ENCODE data around the gene PPP2R3A.
"Not testable (repeated sequence)": the region's sequence is repeated elsewhere in the genome, so short reads cannot be mapped to it uniquely, and the experiment has no call there.

PPP2R3A gene

DNA sequence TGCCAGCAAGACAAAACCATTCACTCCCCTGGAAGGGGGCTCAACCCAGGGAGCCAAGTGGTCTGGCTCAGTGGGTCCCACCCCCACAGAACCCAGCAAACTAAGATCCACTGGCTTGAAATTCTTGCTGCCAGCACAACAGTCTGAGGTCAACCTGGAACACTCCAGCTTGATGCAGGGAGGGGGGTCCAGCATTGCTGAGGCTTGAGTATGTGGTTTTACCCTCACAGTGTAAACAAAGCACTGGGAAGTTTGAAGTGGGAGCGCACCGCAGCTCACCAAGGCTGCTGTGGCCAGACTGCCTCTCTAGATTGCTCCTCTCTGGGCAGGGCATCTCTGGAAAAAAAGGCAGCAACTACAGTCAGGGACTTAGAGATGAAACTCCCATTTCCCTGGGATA, 148.9 kb downstream of the PPP2R3A start:
- DNase-seq, result no peak

DNA sequence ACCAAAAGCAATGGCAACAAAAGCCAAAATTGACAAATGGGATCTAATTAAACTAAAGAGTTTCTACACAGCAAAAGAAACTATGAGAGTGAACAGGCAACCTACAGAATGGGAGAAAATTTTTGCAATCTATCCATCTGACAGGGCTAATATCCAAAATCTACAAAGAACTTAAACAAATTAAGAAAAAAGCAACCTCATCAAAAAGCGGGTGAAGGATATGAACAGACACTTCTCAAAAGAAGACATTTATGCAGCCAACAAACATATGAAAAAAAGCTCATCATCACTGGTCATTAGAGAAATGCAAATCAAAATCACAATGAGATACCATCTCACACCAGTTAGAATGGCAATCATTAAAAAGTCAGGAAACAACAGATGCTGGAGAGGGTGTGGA, 153.8 kb downstream of the PPP2R3A start:
- not testable (repeated sequence) for DNase-seq

- DNase-seq, result not testable (repeated sequence)
These were observed 154.3 kb downstream of the PPP2R3A start for GRCh38 chr3:136119783-136120182.

DNA sequence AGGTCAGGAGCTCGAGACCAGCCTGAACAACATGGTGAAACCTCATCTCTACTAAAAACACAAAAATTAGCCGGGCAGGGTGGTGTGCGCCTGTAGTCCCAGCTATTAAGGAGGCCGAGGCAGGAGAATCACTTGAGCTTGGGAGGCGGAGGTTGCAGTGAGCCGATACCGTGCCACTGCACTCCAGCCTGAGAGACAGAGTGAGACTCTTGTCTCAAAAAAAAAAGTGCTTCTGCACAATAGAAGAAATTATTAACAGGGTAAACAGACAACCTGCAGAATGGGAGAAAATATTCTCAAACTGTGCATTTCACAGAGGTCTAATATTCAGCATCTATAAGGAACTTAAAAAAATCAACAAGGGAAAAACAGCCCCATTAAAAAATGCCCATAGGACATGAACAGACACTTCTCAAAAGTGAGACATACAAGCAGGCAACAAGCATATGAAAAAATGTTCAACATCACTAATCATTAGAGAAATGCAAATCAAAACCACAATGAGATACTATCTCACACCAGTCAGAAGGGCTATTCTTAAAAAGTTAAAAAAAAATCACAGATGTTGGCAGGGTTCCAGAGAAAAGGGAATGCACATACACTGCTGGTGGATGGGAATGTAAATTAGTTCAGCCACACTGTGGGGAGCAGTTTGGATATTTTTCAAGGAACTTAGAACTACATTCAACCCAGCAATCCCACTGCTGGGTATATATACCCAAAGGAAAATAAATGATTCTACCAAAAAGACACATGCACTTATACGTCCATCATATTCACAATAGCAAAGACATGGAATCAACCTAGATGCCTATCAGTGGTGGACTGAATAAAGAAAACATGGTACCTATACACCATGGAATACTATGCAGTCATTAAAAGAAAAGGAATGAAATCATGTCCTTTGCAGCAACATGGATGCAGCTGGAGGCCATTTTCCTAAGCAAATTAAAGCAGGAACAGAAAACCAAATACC, 155.1 kb downstream of the PPP2R3A start:
- DNase-seq, result no peak

DNA sequence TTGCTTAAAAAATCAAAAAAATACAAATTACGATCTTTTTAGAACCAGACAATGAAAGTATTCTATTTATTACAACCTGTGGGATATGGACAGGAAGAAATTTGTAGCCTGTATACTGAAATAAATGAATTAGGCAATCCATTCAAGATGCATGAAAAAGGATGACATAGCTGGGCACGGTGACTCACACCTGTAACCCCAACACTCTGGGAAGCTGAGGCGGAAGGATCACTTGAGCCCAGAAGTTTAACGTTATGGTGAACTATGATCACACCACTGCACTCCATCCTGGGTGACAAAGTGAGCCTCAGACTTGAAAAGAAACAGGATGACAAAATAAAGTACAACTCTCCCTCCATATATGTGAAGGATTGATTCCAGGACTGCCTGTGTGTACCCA, 156.5 kb downstream of the PPP2R3A start:
- no peak for DNase-seq

DNA sequence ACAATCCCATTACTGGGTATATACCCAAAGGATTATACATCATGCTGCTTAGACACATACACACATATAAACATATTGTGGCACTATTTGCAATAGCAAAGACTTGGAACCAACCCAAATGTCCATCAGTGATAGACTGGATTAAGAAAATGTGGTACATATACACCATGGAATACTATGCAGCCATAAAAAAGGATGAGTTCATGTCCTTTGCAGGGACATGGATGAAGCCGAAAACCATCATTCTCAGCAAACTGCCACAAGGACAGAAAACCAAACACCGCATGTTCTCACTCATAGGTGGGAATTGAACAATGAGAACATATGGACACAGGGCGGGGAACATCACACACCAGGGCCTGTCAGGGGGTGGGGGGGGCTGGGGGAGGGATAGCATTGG, 166.1 kb downstream of the PPP2R3A start:
- DNase-seq, result not testable (repeated sequence)

GRCh38 chr3:136134091-136134490, 168.6 kb downstream of the PPP2R3A start:
- no peak for DNase-seq

- no peak for DNase-seq
These were observed 169.7 kb downstream of the PPP2R3A start for GRCh38 chr3:136135039-136135802.

GRCh38 chr3:136136454-136136853, 170.9 kb downstream of the PPP2R3A start:
- no peak for DNase-seq

DNA sequence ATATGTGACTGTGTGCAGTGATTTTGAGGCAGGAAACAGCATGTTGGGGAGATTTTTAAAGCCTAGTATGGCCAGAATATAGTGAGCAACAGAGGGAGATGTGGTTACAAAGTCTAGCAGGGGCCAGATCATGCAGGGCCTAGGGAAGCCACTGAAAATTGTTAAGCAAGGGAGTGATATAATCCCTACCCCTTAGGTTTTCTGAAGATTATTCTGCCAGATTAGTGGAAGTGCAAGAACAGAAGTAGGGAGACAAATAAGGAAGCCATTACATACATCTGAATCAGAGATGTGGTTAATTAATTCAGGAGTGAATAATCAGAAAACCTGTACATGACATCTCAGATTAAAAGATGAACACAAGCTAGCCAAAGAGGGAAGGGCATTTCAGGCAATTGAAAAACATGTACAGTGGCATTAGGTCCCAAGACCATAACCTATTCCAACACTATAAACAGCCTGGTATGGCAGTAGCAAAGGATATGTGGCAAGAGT, 175.8 kb downstream of the PPP2R3A start:
- DNase-seq, result no peak

DNA sequence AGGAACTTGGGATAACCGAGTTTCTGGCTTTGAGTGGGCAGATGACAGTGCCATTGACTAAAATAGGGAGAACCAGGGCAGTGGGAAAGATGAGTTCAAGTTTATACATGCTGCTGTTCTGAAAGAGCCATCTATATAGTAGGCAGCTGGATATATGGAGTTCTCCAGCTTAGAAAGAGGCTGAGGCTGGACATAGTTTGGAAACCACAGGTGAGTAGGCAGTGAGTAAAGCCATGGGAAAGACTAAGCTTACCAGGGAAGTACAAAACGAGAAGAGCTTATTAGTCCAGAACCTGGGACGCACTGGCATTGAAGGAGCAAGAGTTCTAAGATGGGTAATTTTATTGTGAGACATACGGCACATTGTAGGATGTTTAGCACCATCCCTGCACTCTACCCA, 176.4 kb downstream of the PPP2R3A start:
- no peak for DNase-seq

DNA sequence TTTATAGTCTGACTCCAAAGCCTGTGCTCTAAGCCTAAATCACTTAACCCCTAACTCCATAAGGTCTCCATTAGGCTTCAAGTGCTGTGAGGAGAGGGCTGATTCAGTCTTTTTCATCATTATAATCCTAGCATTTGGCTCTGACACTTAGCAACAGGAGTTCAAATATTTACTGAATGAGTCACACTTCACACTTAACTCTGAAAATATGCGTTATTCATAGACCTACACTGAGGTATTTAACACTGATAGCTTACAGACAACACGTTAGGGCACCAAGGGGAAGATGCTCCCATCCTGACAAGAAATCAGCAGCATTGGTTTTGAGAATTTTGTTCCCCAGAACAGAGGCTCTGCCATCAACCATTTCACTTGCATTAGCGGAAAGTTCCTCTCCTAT, 177.1 kb downstream of the PPP2R3A start:
- DNase-seq, result no peak

DNA sequence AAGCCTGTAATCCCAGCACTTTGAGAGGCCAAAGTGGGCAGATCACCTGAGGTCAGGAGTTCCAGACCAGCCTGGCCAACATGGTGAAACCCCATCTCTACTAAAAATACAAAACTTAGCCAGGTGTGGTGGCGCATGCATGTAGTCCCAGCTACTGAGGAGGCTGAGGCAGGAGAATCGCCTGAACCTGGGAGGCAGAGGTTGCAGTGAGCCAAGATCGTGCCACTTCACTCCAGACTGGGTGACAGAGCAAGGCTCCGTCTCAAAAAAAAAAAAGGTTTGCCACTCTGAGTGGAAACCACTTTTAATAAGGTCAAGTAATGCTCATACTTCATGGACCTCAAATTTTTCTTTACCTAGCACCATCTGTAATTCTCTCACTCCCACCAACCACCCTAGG, 178.9 kb downstream of the PPP2R3A start:
- not testable (repeated sequence) for DNase-seq

GRCh38 chr3:136146981-136147729, 181.6 kb downstream of the PPP2R3A start:
- no peak for DNase-seq

DNA sequence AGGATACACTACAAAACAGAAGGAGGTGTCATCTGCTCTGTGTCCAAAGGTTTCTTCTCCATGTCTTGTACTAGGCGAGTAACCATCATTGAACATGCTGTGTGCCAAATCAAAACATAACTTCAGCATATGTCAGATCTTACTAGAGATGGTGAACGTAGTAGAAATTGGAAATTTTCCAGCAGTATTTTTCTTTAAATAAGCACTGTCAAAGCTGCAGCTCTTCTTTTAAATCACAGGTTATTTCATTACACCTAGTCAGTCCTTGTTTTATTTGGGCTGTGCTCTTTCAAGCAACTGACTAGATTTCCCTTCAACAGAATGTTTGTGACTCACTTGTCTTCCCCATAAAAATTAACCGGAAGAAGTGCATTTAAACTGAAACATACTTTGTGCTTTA, 184.1 kb downstream of the PPP2R3A start:
- DNase-seq, result no peak

DNA sequence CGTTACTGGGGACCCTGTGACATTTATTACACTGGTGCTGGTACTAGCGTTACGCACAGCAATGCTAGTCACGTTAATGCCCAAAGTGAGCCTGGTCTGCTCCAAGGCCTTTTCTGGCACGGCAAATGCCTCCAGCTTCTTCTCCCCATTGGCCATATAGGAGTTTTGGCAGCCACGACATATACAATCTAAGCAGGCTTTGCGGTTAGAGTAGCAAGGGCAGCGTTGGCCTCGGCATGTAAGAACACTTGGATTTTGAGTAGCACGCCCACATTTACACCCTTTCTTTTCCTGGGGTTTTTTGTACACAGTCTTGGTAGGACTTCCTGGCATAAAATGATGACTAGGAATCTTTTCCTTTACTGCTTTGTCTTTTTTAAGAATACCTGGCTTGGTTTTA, 185.7 kb downstream of the PPP2R3A start:
- DNase-seq, result no peak

GRCh38 chr3:136152176-136152843, 186.8 kb downstream of the PPP2R3A start:
- DNase-seq, result no peak

DNA sequence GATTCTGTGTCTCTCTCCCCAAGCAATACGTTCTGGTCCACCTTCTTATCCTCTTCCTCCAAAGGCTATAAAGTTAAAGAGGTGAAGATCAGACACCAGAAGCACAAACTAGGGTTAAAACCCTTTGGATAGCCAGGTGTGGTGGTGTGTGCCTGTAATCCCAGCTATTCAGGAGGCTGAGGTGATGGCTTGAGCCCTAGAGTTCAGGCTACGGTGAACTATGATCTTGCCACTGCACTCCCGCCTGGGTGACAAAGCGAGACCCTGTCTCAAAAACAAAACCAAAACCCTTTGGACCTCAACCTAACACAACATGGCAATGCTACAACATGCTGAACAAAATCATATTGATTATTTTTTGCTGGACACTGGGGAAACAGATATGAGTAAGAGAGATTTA, 187.4 kb downstream of the PPP2R3A start:
- no peak for DNase-seq

GRCh38 chr3:136161516-136161915, 196.0 kb downstream of the PPP2R3A start:
- DNase-seq, result no peak

- no peak for DNase-seq
These were observed 196.8 kb downstream of the PPP2R3A start for GRCh38 chr3:136162322-136162721.

GRCh38 chr3:136163607-136164006, 198.1 kb downstream of the PPP2R3A start:
- DNase-seq, result not testable (repeated sequence)

GRCh38 chr3:136166507-136166906, 201.0 kb downstream of the PPP2R3A start:
- DNase-seq, result no peak
